Measurements from ENCODE around the gene PPIH. TPM values are rescaled to one million over a fixed set of nuclear protein-coding genes. Genes with fewer than 3 reads are reported as not detected.

Gene PPIH
- polyA plus RNA-seq, 1 donor (not counting 4 experiments of a cell fraction or from before 2014, with no cell fraction given): 94.1 TPM

DNA sequence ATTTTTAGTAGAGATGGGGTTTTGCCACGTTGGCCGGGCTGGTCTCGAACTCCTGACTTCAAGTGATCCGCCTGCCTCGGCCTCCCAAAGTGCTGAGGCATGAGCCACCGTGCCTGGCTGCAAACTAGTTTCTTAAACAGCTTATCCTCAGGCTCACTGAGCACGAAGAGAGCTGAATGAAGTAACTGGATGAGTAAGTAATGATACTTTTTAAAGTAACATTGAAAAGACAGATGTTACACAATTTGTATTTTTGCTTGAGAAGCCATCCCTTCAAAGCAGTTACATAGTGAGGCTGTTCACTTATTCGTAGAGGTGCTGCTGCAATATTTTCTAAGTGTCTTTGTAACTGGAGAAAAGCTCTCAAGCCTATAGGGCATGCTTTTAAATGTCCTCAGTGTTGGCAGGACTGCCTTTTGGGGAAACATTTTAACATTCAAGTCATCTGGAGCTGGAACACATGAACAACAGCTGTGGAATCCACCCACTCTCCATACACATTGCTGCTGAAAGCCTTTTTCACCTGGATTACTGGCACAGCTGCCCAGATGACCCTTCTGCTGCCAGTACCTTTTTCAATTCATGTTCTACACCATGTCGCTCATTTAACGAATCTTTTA, 21.3 kb downstream of the PPIH start:
- no peak for DNase-seq (ENCODE audit: low read depth, low spot score)
- TF ChIP-seq EZH2 (IDR thresholded peaks at IDR 0.05; ENCODE audit: low read length): no peak
- TF ChIP-seq, protein P1, sequence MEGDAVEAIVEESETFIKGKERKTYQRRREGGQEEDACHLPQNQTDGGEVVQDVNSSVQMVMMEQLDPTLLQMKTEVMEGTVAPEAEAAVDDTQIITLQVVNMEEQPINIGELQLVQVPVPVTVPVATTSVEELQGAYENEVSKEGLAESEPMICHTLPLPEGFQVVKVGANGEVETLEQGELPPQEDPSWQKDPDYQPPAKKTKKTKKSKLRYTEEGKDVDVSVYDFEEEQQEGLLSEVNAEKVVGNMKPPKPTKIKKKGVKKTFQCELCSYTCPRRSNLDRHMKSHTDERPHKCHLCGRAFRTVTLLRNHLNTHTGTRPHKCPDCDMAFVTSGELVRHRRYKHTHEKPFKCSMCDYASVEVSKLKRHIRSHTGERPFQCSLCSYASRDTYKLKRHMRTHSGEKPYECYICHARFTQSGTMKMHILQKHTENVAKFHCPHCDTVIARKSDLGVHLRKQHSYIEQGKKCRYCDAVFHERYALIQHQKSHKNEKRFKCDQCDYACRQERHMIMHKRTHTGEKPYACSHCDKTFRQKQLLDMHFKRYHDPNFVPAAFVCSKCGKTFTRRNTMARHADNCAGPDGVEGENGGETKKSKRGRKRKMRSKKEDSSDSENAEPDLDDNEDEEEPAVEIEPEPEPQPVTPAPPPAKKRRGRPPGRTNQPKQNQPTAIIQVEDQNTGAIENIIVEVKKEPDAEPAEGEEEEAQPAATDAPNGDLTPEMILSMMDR (optimal IDR thresholded peaks at IDR 0.05 in 1 of 3, IDR thresholded peaks at IDR 0.05 in 1 of 3, conservative IDR thresholded peaks at IDR 0.05 in 1 of 3; ENCODE audit: extremely low read depth in 1 of 3, insufficient read depth in 2 of 3, low read length in 3 of 3): no peak
- Histone ChIP-seq H3K9ac (ENCODE audit: control insufficient read depth, extremely low read depth, insufficient read depth, low read length) (no peak overlapping the region), H3K4me1 (ENCODE audit: control insufficient read depth, extremely low read depth, insufficient read depth, low read length) (peaks cover 25% of the 10 kb centered on the region), H3K4me2 (ENCODE audit: control insufficient read depth, extremely low read depth, insufficient read depth, low read depth, low read length) (no peak overlapping the region), H3K9me1 (ENCODE audit: control insufficient read depth, extremely low read depth, insufficient read depth, low read length) (no peaks in the 10 kb centered on the region), H2AFZ (ENCODE audit: control insufficient read depth, low read length) (no peak overlapping the region), H3K4me3 (ENCODE audit: control insufficient read depth in 2 of 3, extremely low read depth in 1 of 3, insufficient read depth in 2 of 3, low read depth in 1 of 3, low read length in 3 of 3) (no peak overlapping the region), H3K27me3 (ENCODE audit: control insufficient read depth, extremely low read depth, insufficient read depth, low read length) (no peaks in the 10 kb centered on the region), H4K20me1 (ENCODE audit: control insufficient read depth, extremely low read depth, insufficient read depth, low read length) (peaks cover 8% of the 10 kb centered on the region), H3K27ac (ENCODE audit: control insufficient read depth, insufficient read depth, low read length) (no peak overlapping the region), H3K79me2 (ENCODE audit: control insufficient read depth, insufficient read depth, low read length) (peaks cover 31% of the 10 kb centered on the region), H3K9me3 (ENCODE audit: control insufficient read depth, low read depth, low read length) (no peaks in the 10 kb centered on the region), H3K36me3 (ENCODE audit: control insufficient read depth in 2 of 2, extremely low read depth in 1 of 2, insufficient read depth in 2 of 2, low read length in 2 of 2) (peaks cover 2 to 18% of the 10 kb centered on the region in 2 experiments)
- no peak for FAIRE-seq
- dilution Hi-C loops (cut with MboI; ENCODE audit: extremely low pct_ligation_motif_present, low sequenced_read_pairs): no loop called here

GRCh38 chr1:42680055-42680454, 21.8 kb downstream of the PPIH start:
- FAIRE-seq: no peak
- H3K4me3 ChIP-seq (ENCODE audit: control insufficient read depth in 2 of 3, extremely low read depth in 1 of 3, insufficient read depth in 2 of 3, low read depth in 1 of 3, low read length in 3 of 3): no peak overlapping the region
- peaks cover 2 to 21% of the 10 kb centered on the region in 2 experiments for H3K36me3 ChIP-seq (ENCODE audit: control insufficient read depth in 2 of 2, extremely low read depth in 1 of 2, insufficient read depth in 2 of 2, low read length in 2 of 2)
- H3K9me1 ChIP-seq (ENCODE audit: control insufficient read depth, extremely low read depth, insufficient read depth, low read length): no peaks in the 10 kb centered on the region
- dilution Hi-C loops (cut with MboI; ENCODE audit: extremely low pct_ligation_motif_present, low sequenced_read_pairs): no loop called here
- peaks cover 37% of the 10 kb centered on the region for H3K79me2 ChIP-seq (ENCODE audit: control insufficient read depth, insufficient read depth, low read length)
- peak overlapping the region; percentile 89 for H3K4me2 ChIP-seq (ENCODE audit: control insufficient read depth, extremely low read depth, insufficient read depth, low read depth, low read length)
- no peaks in the 10 kb centered on the region for H3K9me3 ChIP-seq (ENCODE audit: control insufficient read depth, low read depth, low read length)
- no peak overlapping the region for H3K27ac ChIP-seq (ENCODE audit: control insufficient read depth, insufficient read depth, low read length)
- H3K9ac ChIP-seq (ENCODE audit: control insufficient read depth, extremely low read depth, insufficient read depth, low read length): no peak overlapping the region
- H2AFZ ChIP-seq (ENCODE audit: control insufficient read depth, low read length): no peak overlapping the region
- H3K27me3 ChIP-seq (ENCODE audit: control insufficient read depth, extremely low read depth, insufficient read depth, low read length): no peaks in the 10 kb centered on the region
- H3K4me1 ChIP-seq (ENCODE audit: control insufficient read depth, extremely low read depth, insufficient read depth, low read length): peaks cover 30% of the 10 kb centered on the region
- H4K20me1 ChIP-seq (ENCODE audit: control insufficient read depth, extremely low read depth, insufficient read depth, low read length): peaks cover 13% of the 10 kb centered on the region
- no peak for DNase-seq (ENCODE audit: low read depth, low spot score)
- TF ChIP-seq, protein P1 (optimal IDR thresholded peaks at IDR 0.05 in 1 of 3, IDR thresholded peaks at IDR 0.05 in 1 of 3, conservative IDR thresholded peaks at IDR 0.05 in 1 of 3; ENCODE audit: extremely low read depth in 1 of 3, insufficient read depth in 2 of 3, low read length in 3 of 3): no peak
